Raji (cell line): ENCODE data around the gene ENTPD6.

ENCODE experiments used
- POLR2A ChIP-seq: IDR thresholded peaks from 2 replicates; pipeline ENCODE4 v1.6.1; 2011; ENCODE audit warnings: low read depth, low read length, control low read depth; ENCODE audit not compliant: insufficient read depth

ENTPD6 gene

GRCh38 chr20:25214426-25214790 lies 18.9 kb downstream of the ENTPD6 start:
- no peak for TF ChIP-seq POLR2A

GRCh38 chr20:25214819-25215218 lies 19.3 kb downstream of the ENTPD6 start:
- no peak for TF ChIP-seq POLR2A

DNA sequence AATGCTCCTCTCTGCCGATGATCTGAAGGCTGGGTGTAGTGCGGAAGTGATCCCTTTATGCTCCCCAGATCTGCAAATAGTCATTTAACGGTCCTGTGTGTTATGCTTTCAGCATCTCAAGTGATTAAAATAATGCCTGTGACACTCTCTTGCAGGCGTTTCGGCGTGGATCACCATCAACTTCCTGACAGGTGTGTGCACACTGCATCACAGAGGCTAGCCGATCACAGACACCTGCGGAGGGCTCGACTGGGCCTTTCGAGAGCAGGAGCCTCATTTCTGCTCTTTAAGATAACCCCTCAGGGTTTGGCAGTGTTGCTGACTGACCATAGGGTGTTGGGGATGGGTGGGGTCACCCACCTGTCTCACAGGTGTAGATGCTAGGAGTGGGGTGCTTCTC lies 20.0 kb downstream of the ENTPD6 start:
- no peak for TF ChIP-seq POLR2A

DNA sequence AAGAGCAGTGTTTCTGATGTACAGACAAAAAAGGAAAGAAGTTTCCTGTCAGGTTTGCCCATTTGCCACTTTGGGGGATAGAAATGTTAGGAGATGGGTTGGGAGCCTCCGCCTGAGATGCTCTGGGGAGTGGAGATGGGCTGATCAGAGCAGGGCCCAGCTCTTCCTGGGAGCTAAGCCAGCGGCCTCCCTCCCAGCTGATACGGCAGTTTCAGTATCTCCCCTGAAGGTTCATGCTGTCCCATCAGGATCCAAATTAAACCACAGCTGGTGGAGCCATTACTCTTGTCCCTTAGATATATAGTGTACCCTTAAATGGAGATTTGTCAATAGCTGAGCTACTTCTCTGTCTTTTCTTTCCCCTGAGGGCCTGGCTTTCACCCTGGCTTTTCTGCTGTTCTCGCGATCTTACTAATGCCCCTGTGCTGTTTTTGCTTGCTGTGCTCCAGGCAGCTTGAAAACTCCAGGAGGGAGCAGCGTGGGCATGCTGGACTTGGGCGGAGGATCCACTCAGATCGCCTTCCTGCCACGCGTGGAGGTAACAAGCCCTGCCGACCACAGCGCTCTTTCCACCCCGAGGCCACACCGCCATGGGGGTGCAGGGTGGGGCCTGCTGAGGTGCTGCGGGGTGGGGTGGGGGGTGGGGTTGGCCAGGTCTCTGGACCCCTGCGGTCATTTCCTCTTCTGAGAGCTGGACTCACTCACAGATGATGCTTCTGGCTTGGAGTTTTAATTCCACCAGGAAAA lies 20.9 kb downstream of the ENTPD6 start:
- no peak for TF ChIP-seq POLR2A

GRCh38 chr20:25217161-25218108 lies 21.9 kb downstream of the ENTPD6 start:
- no peak for TF ChIP-seq POLR2A

DNA sequence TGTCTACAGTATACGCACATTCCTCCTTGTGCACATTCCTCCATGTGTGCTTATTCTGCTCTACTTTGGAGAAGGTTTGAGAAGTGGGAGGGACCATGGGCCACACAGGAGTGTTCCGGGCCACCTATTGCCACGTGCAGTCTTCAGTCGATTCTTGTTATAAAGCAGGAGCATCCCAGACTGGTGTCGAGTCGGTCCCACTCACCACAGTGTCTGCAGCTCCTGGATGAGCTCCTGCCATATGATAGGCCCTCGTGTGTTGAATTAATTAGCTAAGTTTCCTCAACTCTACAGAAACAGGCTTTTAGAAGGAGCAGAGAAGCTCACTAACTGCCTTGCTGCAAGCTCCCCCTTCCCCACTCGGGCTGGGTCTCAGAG lies 22.6 kb downstream of the ENTPD6 start:
- TF ChIP-seq POLR2A: no peak

GRCh38 chr20:25218492-25218891 lies 23.0 kb downstream of the ENTPD6 start:
- TF ChIP-seq POLR2A: no peak

- TF ChIP-seq POLR2A: no peak
Observed at GRCh38 chr20:25219365-25219764, 23.9 kb downstream of the ENTPD6 start.

- no peak for TF ChIP-seq POLR2A
Observed at GRCh38 chr20:25220021-25220730, 24.7 kb downstream of the ENTPD6 start.

GRCh38 chr20:25220810-25221591 lies 25.5 kb downstream of the ENTPD6 start:
- no peak for TF ChIP-seq POLR2A

DNA sequence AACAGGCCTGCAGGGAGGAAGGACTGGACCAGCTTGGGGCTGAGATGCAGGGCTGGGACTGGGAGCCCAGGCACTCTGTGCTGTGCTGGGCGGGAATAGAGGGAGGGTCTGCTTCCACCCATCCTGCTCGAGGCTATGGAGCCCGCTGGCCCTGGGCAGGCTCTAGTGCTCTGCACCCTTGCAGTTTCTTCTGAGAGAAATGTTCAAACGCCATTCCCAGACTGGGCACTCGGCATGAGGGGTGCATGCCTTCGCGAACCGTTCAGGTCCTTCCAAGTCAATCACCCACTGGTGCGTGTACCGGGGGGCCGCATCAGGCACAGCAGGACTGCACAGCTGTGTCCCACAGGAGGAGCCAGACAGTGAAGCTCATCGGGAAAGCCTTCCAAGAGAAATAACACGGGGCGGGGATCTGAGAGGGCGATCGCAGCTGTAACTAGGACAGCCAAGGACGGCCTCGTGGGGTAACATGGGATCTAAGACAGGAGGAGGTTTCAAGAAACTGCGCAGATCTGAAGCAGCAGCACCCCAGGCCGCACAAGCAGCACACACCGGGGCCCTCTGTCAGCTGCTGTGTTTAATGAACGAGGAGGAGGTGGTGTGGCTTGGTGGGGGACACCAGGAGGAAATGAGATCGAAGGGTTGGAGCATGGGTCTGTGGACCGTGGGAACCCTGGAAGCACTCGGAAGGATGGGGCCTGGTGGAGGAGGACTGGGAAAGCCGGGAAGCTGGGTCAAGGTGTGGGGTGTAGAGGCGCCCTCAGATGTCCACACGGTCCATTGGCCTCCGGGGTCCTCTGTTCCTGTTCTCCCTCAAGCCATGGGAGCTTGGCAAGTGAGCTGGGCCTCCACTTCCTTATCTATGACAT lies 26.3 kb downstream of the ENTPD6 start:
- no peak for TF ChIP-seq POLR2A

- TF ChIP-seq POLR2A: no peak
Observed at GRCh38 chr20:25222461-25223178, 27.1 kb downstream of the ENTPD6 start.

DNA sequence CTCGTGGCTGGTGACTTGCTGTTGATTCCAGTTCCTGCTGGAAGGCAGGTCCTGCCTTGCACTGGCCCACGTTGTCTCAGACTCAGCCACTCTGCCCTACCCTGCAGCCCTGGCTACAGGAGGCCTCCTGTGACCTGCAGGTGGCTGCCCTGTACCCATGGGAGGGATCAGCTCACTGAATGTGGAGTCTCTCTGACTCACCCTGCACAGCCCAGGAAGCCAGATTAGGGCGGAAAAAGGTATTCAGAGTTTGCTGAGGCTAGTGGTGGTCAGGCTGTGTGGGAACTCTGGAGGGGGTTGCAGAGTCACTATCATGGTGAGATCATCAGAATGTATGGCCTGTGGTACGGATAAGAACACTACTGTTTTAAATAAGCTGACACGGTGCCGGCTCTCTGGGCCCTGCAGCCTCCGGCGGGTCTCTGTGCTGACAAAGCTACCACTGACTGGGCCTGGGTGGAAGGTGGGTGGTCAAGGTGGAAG lies 27.7 kb downstream of the ENTPD6 start:
- no peak for TF ChIP-seq POLR2A
